B cell (primary cell): ENCODE results near the gene MILR1. TPM values are rescaled to one million over a fixed set of nuclear protein-coding genes. Genes with fewer than 3 reads are reported as not detected.

Experiments
- ATAC-seq: fragments of 200-7000 bp; cut with Tn5 transposase; one replicate; pipeline ENCODE4 v1.10.0; 2021; ENCODE audit warnings: low read depth, mild to moderate bottlenecking, moderate number of reproducible peaks, moderate library complexity
- CTCF ChIA-PET: fragments of 350-600 bp; sonication (Branson Sonifier 250); formaldehyde crosslinking; loops from one replicate; lab custom pipeline; 2021; ENCODE audit warnings: antibody characterized with exemption, inconsistent platforms; lab: Charles Lee
- POLR2A ChIA-PET: fragments of 350-600 bp; sonication (Branson Sonifier 250); formaldehyde crosslinking; loops from one replicate; lab custom pipeline; 2021; ENCODE audit warnings: antibody characterized with exemption; lab: Charles Lee
- DNase-seq: peaks from one replicate; pipeline ENCODE4 v3.0.0; 2013
- H2AFZ ChIP-seq: 2 replicates; pipeline ENCODE4 v1.6.1; 2012; ENCODE audit warnings: mild to moderate bottlenecking, low read depth, low read length; ENCODE audit not compliant: insufficient read depth, poor library complexity, severe bottlenecking
- H3K27ac ChIP-seq, 2 donors: 1 replicate in 1 of 2; 2 replicates in 1 of 2; pipeline ENCODE4 v1.5.1; 2012 to 2013; ENCODE audit warnings: low read length in 2 of 2, mild to moderate bottlenecking in 2 of 2, moderate library complexity in 1 of 2
- H3K27me3 ChIP-seq, 4 experiments: fragments of 200-600 bp in 1 of 4; sonication (generic) in 1 of 4; replicated peaks in 1 of 4; 1 replicate in 2 of 4; 2 replicates in 2 of 4; pipeline versions ENCODE4 v1.6.1 to v1.7.0; 2013 to 2016; ENCODE audit warnings: low read length in 3 of 4, mild to moderate bottlenecking in 2 of 4, mixed read lengths in 1 of 4, moderate library complexity in 1 of 4; ENCODE audit not compliant: insufficient read depth in 4 of 4, control insufficient read depth in 3 of 4; ENCODE audit errors: control extremely low read depth in 1 of 4
- H3K36me3 ChIP-seq, 2 experiments: replicated peaks in 1 of 2; 1 replicate in 1 of 2; 2 replicates in 1 of 2; pipeline versions ENCODE4 v1.6.1 to v1.7.1; 2013; ENCODE audit warnings: low read length in 1 of 2; ENCODE audit not compliant: insufficient read depth in 2 of 2, control insufficient read depth in 1 of 2; ENCODE audit errors: control extremely low read depth in 1 of 2, extremely low read depth in 1 of 2
- H3K4me1 ChIP-seq, 2 donors: fragments of 200-600 bp in 1 of 2; sonication (generic) in 1 of 2; 1 replicate in 1 of 2; 2 replicates in 1 of 2; pipeline versions ENCODE4 v1.5.1 to v1.6.1; 2013 to 2017; ENCODE audit warnings: low read length in 2 of 2; ENCODE audit not compliant: control insufficient read depth in 2 of 2, insufficient read depth in 2 of 2
- H3K4me2 ChIP-seq: replicated peaks from 2 replicates; pipeline ENCODE3; 2012; ENCODE audit warnings: mild to moderate bottlenecking, low read depth, low read length; ENCODE audit not compliant: poor library complexity, severe bottlenecking
- H3K4me3 ChIP-seq, 5 experiments: fragments of 200-600 bp in 1 of 5; sonication (generic) in 1 of 5; 1 replicate in 3 of 5; 2 replicates in 2 of 5; pipeline versions ENCODE4 v1.5.1 to v1.7.0; 2011 to 2016; ENCODE audit warnings: low read length in 4 of 5, mild to moderate bottlenecking in 4 of 5, low read depth in 2 of 5, control low read depth in 1 of 5, moderate library complexity in 1 of 5; ENCODE audit not compliant: insufficient read depth in 1 of 5; ENCODE audit errors: control extremely low read depth in 1 of 5, extremely low read depth in 1 of 5
- H3K79me2 ChIP-seq: fragments of 200-600 bp; sonication (generic); one replicate; pipeline ENCODE4 v1.6.0; 2016; ENCODE audit warnings: low read length; ENCODE audit not compliant: control insufficient read depth, insufficient read depth
- H3K9ac ChIP-seq: fragments of 200-600 bp; sonication (generic); 2 replicates; pipeline ENCODE4 v1.6.1; 2017; ENCODE audit warnings: mild to moderate bottlenecking, low read length, moderate library complexity
- H3K9me3 ChIP-seq, 3 donors: one replicate each; pipeline versions ENCODE4 v1.6.1 to v1.7.1; 2013; ENCODE audit warnings: low read length in 2 of 3; ENCODE audit not compliant: control insufficient read depth in 2 of 3, insufficient read depth in 1 of 3; ENCODE audit errors: control extremely low read depth in 1 of 3
- H4K20me1 ChIP-seq: 2 replicates; pipeline ENCODE4 v1.6.0; 2012; ENCODE audit warnings: mild to moderate bottlenecking, low read length; ENCODE audit not compliant: insufficient read depth, control insufficient read depth, poor library complexity, severe bottlenecking
- H3K27ac Mint-ChIP-seq: one replicate; pipeline ENCODE4 v1.8.0; 2021; ENCODE audit warnings: mixed read lengths
- H3K27me3 Mint-ChIP-seq: one replicate; pipeline ENCODE4 v1.8.0; 2021; ENCODE audit warnings: mixed read lengths
- H3K4me1 Mint-ChIP-seq: one replicate; pipeline ENCODE4 v1.8.0; 2021; ENCODE audit warnings: mixed read lengths
- H3K4me3 Mint-ChIP-seq: one replicate; pipeline ENCODE4 v1.8.0; 2021; ENCODE audit warnings: mixed read lengths
- H3K9me3 Mint-ChIP-seq: one replicate; pipeline ENCODE4 v1.8.0; 2022; ENCODE audit warnings: mixed read lengths; ENCODE audit not compliant: insufficient read depth
- CTCF ChIP-seq: fragments of 200-600 bp; IDR thresholded peaks from one replicate; pipeline ENCODE4 v1.8.0; 2022; ENCODE audit warnings: antibody characterized with exemption, mild to moderate bottlenecking
- EZH2 ChIP-seq: IDR thresholded peaks from 2 replicates; pipeline ENCODE4 v1.6.1; 2012; ENCODE audit warnings: borderline replicate concordance, low read depth, mild to moderate bottlenecking, moderate library complexity, low read length; ENCODE audit not compliant: insufficient read depth, poor library complexity, severe bottlenecking
- WGBS: methylation state at CpG from one replicate; pipeline ENCODE4 v1.1.5; 2013; ENCODE audit warnings: missing lambda C conversion rate; ENCODE audit not compliant: insufficient coverage; 5-methylcytosine and 5-hydroxymethylcytosine counted together
- intact Hi-C: fragments of 100-400 bp; cut with micrococcal nuclease; formaldehyde crosslinking; loops from one replicate; pipeline ENCODE4 v1.10.0; 2022
- polyA plus RNA-seq: library from polyadenylated mRNA; depleted of rRNA; stranded (reverse); fragments of >200 nt; gene quantifications from 2 replicates; pipeline ENCODE4 v1.2.3, GENCODE V29; 2012
- total RNA-seq, 2 donors: library from RNA; stranded (reverse); fragments of 120-200 nt in 1 of 2; gene quantifications; 1 replicate in 1 of 2; 2 replicates in 1 of 2; pipeline versions ENCODE4 v1.2.3 to v1.2.4, GENCODE V29; 2013 to 2022

Gene MILR1
- total and polyA plus RNA-seq, 2 donors (not counting 1 experiment from before 2014, with no cell fraction given) = 9.4 to 38.0 TPM

- no peak overlapping the region for H3K4me3 Mint-ChIP-seq
- H3K27me3 ChIP-seq = no peaks in the 10 kb centered on the region
- H3K27ac ChIP-seq = no peak overlapping the region
- ChIA-PET CTCF (interaction anchor here (1.1 kb wide), 1 partner anchor 51 kb away, joined by 4 read pairs; no protein-coding TSS in a partner anchor), POLR2A (no interaction called here)
- no peak overlapping the region for H3K4me2 ChIP-seq
- peaks cover 4 to 7% of the 10 kb centered on the region in 2 donors for H3K4me1 ChIP-seq
- intact Hi-C loops = no loop called here
- H3K9me3 Mint-ChIP-seq = no peaks in the 10 kb centered on the region
- H3K9me3 ChIP-seq = no peaks in the 10 kb centered on the region
- H2AFZ ChIP-seq = no peak overlapping the region
- no peak overlapping the region for H3K27ac Mint-ChIP-seq
- DNase-seq (no peak), ATAC-seq (no peak)
- H3K9ac ChIP-seq = no peak overlapping the region
- H3K4me3 ChIP-seq = no peak overlapping the region
- WGBS = 100% methylated on average over 2 of the region's 4 CpGs
- no peaks in the 10 kb centered on the region for H3K27me3 Mint-ChIP-seq
- no peaks in the 10 kb centered on the region for H4K20me1 ChIP-seq
- peaks cover 13 to 38% of the 10 kb centered on the region in 2 experiments for H3K36me3 ChIP-seq
- TF ChIP-seq EZH2 = no peak
- TF ChIP-seq CTCF = no peak
- peaks cover 10% of the 10 kb centered on the region for H3K79me2 ChIP-seq
- peaks cover 3% of the 10 kb centered on the region for H3K4me1 Mint-ChIP-seq
Measured at GRCh38 chr17:64470625-64471024, 21.7 kb downstream of the MILR1 start.

GRCh38 chr17:64471440-64471839 lies 22.5 kb downstream of the MILR1 start:
- no CpG with 5 or more reads among the region's 3 CpGs for WGBS
- CTCF ChIA-PET = interaction anchor here (1.1 kb wide), 1 partner anchor 52 kb away, joined by 4 read pairs; no protein-coding TSS in a partner anchor
- H3K4me1 ChIP-seq = peaks cover 4 to 11% of the 10 kb centered on the region in 2 donors
- no peak overlapping the region for H3K27ac ChIP-seq
- POLR2A ChIA-PET = no interaction called here
- H3K9ac ChIP-seq = no peak overlapping the region
- peak overlapping the region; percentile 15 for H3K27ac Mint-ChIP-seq
- no peaks in the 10 kb centered on the region for H3K9me3 Mint-ChIP-seq
- H3K27me3 Mint-ChIP-seq = no peaks in the 10 kb centered on the region
- no peak overlapping the region for H3K4me2 ChIP-seq
- no peak overlapping the region for H2AFZ ChIP-seq
- no peaks in the 10 kb centered on the region for H4K20me1 ChIP-seq
- H3K79me2 ChIP-seq = peaks cover 2% of the 10 kb centered on the region
- peaks cover 13 to 30% of the 10 kb centered on the region in 2 experiments for H3K36me3 ChIP-seq
- H3K4me3 Mint-ChIP-seq = no peak overlapping the region
- no peaks in the 10 kb centered on the region for H3K27me3 ChIP-seq
- no peak for TF ChIP-seq EZH2
- H3K9me3 ChIP-seq = no peaks in the 10 kb centered on the region
- no peak for ATAC-seq
- no peak overlapping the region for H3K4me3 ChIP-seq
- DNase-seq = no peak
- H3K4me1 Mint-ChIP-seq = peaks cover 4% of the 10 kb centered on the region
- intact Hi-C loops = no loop called here
